K562 (cell line): Measurements from ENCODE around the gene CENPX. TPM values are rescaled to one million over a fixed set of nuclear protein-coding genes. Genes with fewer than 3 reads are reported as not detected.

Experiments
- HMGN3 ChIP-seq: IDR thresholded peaks from 2 replicates; pipeline ENCODE4 v1.6.1; 2011; ENCODE audit warnings: borderline replicate concordance, low read depth, mild to moderate bottlenecking, mixed read lengths, low read length; ENCODE audit not compliant: insufficient read length; ENCODE audit errors: extremely low read depth
- NFRKB ChIP-seq: fragments of 450-650 bp; IDR thresholded peaks from 2 replicates; pipeline ENCODE4 v1.6.1; 2016; ENCODE audit warnings: low read depth
- NONO ChIP-seq, 2 experiments: fragments of 200-400 bp in 1 of 2; fragments of 450-650 bp in 1 of 2; formaldehyde crosslinking in 1 of 2; IDR thresholded peaks; 2 replicates each; pipeline ENCODE4 v1.6.1; 2017; ENCODE audit warnings: low read depth in 2 of 2, mild to moderate bottlenecking in 2 of 2, moderate library complexity in 2 of 2, low read length in 1 of 2
- RAD51 ChIP-seq: fragments of 450-650 bp; IDR thresholded peaks from 2 replicates; pipeline ENCODE4 v1.7.1; 2016; ENCODE audit warnings: low read depth, mild to moderate bottlenecking, borderline replicate concordance
- YBX1 ChIP-seq: fragments of 450-650 bp; IDR thresholded peaks from 2 replicates; pipeline ENCODE4 v1.7.1; 2016; ENCODE audit warnings: mild to moderate bottlenecking
- ZNF253 ChIP-seq: fragments of 250-450 bp; sonication (Bioruptor Pico); conservative IDR thresholded peaks from 2 replicates; pipeline ENCODE4 v1.6.1; 2021; ENCODE audit warnings: mild to moderate bottlenecking
- ZNF324 ChIP-seq: fragments of 250-450 bp; sonication (Bioruptor Pico); IDR thresholded peaks from 2 replicates; pipeline ENCODE4 v1.4.0; 2020; ENCODE audit warnings: mild to moderate bottlenecking
- polyA plus RNA-seq, 8 experiments: library from polyadenylated mRNA; depleted of rRNA in 4 of 8; stranded (reverse) in 5 of 8; unstranded in 3 of 8; fragments of >200 nt; fragmentation: Nextera tagmentation in 2 of 8; fragmentation: Illumina TruSeq in 1 of 8; extraction: Ambion mirVana in 2 of 8; extraction: Trizol in 1 of 8; gene quantifications; 2 replicates each; pipeline versions ENCODE4 v1.2.1 to v1.2.3, GENCODE V29; 2011 to 2014; ENCODE audit warnings: inconsistent platforms in 1 of 8, missing spikeins in 1 of 8
- total RNA-seq, 7 experiments: library from RNA; depleted of rRNA in 6 of 7; stranded (reverse); fragments of >200 nt in 6 of 7; fragmentation: Illumina TruSeq in 2 of 7; extraction: Trizol in 2 of 7; gene quantifications; 2 replicates each; pipeline versions ENCODE4 v1.2.1 to v1.2.3, GENCODE V29; 2011 to 2021; ENCODE audit warnings: low replicate concordance in 1 of 7
- TF ChIP-seq, protein P1 (sequence below): fragments of 250-450 bp; sonication (Bioruptor Pico); IDR thresholded peaks from 2 replicates; pipeline ENCODE4 v1.6.1; 2021; ENCODE audit warnings: mild to moderate bottlenecking
- TF ChIP-seq, protein P2 (sequence below): fragments of 450-650 bp; IDR thresholded peaks from 2 replicates; pipeline ENCODE4 v1.6.1; 2016; ENCODE audit warnings: mild to moderate bottlenecking, moderate library complexity
- TF ChIP-seq, protein P3 (sequence below): fragments of 450-650 bp; formaldehyde crosslinking; IDR thresholded peaks from 2 replicates; pipeline ENCODE4 v1.4.0; 2020; ENCODE audit warnings: mild to moderate bottlenecking, moderate library complexity
- TF ChIP-seq, protein P4 (sequence below): IDR thresholded peaks from 2 replicates; pipeline ENCODE4 v1.6.1; 2011; ENCODE audit warnings: borderline replicate concordance, low read depth, mild to moderate bottlenecking, moderate library complexity, low read length; ENCODE audit not compliant: insufficient read depth, poor library complexity, severe bottlenecking

CENPX gene
- total and polyA plus RNA-seq, 9 of the 15 experiments (the other 6 are each of a cell fraction or from before 2014, with no cell fraction given): 32.7 to 352 (median 127) TPM

DNA sequence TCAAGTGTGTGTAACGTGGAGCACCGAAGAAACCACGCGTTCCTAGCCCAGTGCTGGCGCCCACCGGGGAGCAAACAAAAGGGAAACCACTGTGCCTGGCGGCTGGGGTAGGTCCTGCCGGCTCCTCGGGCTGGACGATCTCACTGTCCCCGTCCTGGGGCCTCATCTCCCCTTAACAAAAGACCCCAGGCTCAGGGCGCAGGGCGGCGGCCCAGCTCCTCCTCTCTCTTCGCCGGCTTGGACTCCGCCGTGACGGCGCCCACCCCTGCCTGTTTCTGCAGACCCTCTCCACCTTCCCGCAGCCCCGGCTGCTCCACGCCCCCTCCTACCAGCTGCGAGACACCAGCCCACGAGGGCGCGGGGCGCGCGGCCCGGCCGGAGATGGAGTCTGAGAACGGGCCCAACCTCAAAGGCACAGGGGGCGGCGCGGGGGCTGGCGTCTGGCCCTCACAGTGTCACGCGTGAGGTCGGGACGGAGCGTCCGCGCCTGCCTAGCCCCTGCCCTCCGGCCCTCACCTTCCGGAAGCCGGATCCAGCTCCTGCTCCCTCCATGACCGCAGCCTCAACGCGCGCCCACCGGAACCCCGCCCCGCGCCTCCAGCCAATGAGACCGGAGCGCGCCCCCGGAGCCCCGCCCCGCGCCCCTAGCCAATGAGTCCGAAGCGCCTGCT lies at the start of gene CENPX (continued):
- TF ChIP-seq NFRKB: no peak
- TF ChIP-seq, protein P1, sequence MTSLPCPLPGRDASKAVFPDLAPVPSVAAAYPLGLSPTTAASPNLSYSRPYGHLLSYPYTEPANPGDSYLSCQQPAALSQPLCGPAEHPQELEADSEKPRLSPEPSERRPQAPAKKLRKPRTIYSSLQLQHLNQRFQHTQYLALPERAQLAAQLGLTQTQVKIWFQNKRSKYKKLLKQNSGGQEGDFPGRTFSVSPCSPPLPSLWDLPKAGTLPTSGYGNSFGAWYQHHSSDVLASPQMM (CRISPR knock-in tag): no peak
- TF ChIP-seq HMGN3: peak; percentile 8
- TF ChIP-seq, protein P2, sequence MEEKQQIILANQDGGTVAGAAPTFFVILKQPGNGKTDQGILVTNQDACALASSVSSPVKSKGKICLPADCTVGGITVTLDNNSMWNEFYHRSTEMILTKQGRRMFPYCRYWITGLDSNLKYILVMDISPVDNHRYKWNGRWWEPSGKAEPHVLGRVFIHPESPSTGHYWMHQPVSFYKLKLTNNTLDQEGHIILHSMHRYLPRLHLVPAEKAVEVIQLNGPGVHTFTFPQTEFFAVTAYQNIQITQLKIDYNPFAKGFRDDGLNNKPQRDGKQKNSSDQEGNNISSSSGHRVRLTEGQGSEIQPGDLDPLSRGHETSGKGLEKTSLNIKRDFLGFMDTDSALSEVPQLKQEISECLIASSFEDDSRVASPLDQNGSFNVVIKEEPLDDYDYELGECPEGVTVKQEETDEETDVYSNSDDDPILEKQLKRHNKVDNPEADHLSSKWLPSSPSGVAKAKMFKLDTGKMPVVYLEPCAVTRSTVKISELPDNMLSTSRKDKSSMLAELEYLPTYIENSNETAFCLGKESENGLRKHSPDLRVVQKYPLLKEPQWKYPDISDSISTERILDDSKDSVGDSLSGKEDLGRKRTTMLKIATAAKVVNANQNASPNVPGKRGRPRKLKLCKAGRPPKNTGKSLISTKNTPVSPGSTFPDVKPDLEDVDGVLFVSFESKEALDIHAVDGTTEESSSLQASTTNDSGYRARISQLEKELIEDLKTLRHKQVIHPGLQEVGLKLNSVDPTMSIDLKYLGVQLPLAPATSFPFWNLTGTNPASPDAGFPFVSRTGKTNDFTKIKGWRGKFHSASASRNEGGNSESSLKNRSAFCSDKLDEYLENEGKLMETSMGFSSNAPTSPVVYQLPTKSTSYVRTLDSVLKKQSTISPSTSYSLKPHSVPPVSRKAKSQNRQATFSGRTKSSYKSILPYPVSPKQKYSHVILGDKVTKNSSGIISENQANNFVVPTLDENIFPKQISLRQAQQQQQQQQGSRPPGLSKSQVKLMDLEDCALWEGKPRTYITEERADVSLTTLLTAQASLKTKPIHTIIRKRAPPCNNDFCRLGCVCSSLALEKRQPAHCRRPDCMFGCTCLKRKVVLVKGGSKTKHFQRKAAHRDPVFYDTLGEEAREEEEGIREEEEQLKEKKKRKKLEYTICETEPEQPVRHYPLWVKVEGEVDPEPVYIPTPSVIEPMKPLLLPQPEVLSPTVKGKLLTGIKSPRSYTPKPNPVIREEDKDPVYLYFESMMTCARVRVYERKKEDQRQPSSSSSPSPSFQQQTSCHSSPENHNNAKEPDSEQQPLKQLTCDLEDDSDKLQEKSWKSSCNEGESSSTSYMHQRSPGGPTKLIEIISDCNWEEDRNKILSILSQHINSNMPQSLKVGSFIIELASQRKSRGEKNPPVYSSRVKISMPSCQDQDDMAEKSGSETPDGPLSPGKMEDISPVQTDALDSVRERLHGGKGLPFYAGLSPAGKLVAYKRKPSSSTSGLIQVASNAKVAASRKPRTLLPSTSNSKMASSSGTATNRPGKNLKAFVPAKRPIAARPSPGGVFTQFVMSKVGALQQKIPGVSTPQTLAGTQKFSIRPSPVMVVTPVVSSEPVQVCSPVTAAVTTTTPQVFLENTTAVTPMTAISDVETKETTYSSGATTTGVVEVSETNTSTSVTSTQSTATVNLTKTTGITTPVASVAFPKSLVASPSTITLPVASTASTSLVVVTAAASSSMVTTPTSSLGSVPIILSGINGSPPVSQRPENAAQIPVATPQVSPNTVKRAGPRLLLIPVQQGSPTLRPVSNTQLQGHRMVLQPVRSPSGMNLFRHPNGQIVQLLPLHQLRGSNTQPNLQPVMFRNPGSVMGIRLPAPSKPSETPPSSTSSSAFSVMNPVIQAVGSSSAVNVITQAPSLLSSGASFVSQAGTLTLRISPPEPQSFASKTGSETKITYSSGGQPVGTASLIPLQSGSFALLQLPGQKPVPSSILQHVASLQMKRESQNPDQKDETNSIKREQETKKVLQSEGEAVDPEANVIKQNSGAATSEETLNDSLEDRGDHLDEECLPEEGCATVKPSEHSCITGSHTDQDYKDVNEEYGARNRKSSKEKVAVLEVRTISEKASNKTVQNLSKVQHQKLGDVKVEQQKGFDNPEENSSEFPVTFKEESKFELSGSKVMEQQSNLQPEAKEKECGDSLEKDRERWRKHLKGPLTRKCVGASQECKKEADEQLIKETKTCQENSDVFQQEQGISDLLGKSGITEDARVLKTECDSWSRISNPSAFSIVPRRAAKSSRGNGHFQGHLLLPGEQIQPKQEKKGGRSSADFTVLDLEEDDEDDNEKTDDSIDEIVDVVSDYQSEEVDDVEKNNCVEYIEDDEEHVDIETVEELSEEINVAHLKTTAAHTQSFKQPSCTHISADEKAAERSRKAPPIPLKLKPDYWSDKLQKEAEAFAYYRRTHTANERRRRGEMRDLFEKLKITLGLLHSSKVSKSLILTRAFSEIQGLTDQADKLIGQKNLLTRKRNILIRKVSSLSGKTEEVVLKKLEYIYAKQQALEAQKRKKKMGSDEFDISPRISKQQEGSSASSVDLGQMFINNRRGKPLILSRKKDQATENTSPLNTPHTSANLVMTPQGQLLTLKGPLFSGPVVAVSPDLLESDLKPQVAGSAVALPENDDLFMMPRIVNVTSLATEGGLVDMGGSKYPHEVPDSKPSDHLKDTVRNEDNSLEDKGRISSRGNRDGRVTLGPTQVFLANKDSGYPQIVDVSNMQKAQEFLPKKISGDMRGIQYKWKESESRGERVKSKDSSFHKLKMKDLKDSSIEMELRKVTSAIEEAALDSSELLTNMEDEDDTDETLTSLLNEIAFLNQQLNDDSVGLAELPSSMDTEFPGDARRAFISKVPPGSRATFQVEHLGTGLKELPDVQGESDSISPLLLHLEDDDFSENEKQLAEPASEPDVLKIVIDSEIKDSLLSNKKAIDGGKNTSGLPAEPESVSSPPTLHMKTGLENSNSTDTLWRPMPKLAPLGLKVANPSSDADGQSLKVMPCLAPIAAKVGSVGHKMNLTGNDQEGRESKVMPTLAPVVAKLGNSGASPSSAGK: no peak
- TF ChIP-seq, protein P3, sequence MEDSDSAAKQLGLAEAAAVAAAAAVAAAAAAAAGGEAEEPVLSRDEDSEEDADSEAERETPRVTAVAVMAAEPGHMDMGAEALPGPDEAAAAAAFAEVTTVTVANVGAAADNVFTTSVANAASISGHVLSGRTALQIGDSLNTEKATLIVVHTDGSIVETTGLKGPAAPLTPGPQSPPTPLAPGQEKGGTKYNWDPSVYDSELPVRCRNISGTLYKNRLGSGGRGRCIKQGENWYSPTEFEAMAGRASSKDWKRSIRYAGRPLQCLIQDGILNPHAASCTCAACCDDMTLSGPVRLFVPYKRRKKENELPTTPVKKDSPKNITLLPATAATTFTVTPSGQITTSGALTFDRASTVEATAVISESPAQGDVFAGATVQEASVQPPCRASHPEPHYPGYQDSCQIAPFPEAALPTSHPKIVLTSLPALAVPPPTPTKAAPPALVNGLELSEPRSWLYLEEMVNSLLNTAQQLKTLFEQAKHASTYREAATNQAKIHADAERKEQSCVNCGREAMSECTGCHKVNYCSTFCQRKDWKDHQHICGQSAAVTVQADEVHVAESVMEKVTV (CRISPR knock-in tag): no peak
- TF ChIP-seq, protein P4, sequence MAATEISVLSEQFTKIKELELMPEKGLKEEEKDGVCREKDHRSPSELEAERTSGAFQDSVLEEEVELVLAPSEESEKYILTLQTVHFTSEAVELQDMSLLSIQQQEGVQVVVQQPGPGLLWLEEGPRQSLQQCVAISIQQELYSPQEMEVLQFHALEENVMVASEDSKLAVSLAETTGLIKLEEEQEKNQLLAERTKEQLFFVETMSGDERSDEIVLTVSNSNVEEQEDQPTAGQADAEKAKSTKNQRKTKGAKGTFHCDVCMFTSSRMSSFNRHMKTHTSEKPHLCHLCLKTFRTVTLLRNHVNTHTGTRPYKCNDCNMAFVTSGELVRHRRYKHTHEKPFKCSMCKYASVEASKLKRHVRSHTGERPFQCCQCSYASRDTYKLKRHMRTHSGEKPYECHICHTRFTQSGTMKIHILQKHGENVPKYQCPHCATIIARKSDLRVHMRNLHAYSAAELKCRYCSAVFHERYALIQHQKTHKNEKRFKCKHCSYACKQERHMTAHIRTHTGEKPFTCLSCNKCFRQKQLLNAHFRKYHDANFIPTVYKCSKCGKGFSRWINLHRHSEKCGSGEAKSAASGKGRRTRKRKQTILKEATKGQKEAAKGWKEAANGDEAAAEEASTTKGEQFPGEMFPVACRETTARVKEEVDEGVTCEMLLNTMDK: no peak
- no peak for TF ChIP-seq ZNF253
- no peak for TF ChIP-seq ZNF324 (CRISPR knock-in tag)
- no peak for TF ChIP-seq YBX1
- TF ChIP-seq NONO (IDR thresholded peaks at IDR 0.05; ENCODE audit: low read depth in 2 of 2, low read length in 1 of 2): no peak
- TF ChIP-seq RAD51: no peak
